GM19328 (cell line): ENCODE data around the gene AKR7A3.
"Not testable (repeated sequence)": the region's sequence is repeated elsewhere in the genome, so short reads cannot be mapped to it uniquely, and the experiment has no call there.

Experiments
- ATAC-seq: cut with Tn5 transposase; IDR thresholded peaks from one replicate; pipeline ENCODE4 v1.9.1; 2021; ENCODE audit warnings: mild to moderate bottlenecking, moderate library complexity; ENCODE audit not compliant: unreplicated experiment

Gene AKR7A3

GRCh38 chr1:19321071-19321470, 32.5 kb upstream of the AKR7A3 start:
- ATAC-seq, result no peak

- ATAC-seq, result no peak
These were observed 30.6 kb upstream of the AKR7A3 start for GRCh38 chr1:19319196-19319595.

- no peak for ATAC-seq
These were observed 28.7 kb upstream of the AKR7A3 start for GRCh38 chr1:19317126-19317910.

GRCh38 chr1:19315378-19316198, 27.0 kb upstream of the AKR7A3 start:
- ATAC-seq, result no peak

- no peak for ATAC-seq
These were observed 25.7 kb upstream of the AKR7A3 start for GRCh38 chr1:19313961-19314882.

- no peak for ATAC-seq
These were observed 25.0 kb upstream of the AKR7A3 start for GRCh38 chr1:19313636-19313959.

- no peak for ATAC-seq
These were observed 24.4 kb upstream of the AKR7A3 start for GRCh38 chr1:19312782-19313635.

GRCh38 chr1:19311931-19312781, 23.6 kb upstream of the AKR7A3 start, which contains the start of the genes AKR7A2 and SLC66A1:
TSS of gene AKR7A2 (minus strand) at chr1:19312144. CDS start at chr1:19312124, 20 bp downstream.
TSS of gene SLC66A1 (plus strand) at chr1:19312326. CDS start at chr1:19317678, 5,352 bp downstream.
- peak; percentile 69 for ATAC-seq

GRCh38 chr1:19311503-19311930, 22.9 kb upstream of the AKR7A3 start:
- ATAC-seq, result no peak

- ATAC-seq, result no peak
These were observed 22.3 kb upstream of the AKR7A3 start for GRCh38 chr1:19310720-19311502.

- ATAC-seq, result no peak
These were observed 21.5 kb upstream of the AKR7A3 start for GRCh38 chr1:19310061-19310460.

- no peak for ATAC-seq
These were observed 20.7 kb upstream of the AKR7A3 start for GRCh38 chr1:19309123-19309813.

- no peak for ATAC-seq
These were observed 19.9 kb upstream of the AKR7A3 start for GRCh38 chr1:19308509-19308907.

- ATAC-seq, result no peak
These were observed 19.4 kb upstream of the AKR7A3 start for GRCh38 chr1:19307794-19308508.

- no peak for ATAC-seq
These were observed 18.4 kb upstream of the AKR7A3 start for GRCh38 chr1:19306941-19307340.

GRCh38 chr1:19305880-19306279, 17.3 kb upstream of the AKR7A3 start:
- ATAC-seq, result no peak

- ATAC-seq, result not testable (repeated sequence)
These were observed 15.5 kb upstream of the AKR7A3 start for GRCh38 chr1:19304081-19304480.
